T-helper 22 cell (primary cell): Measurements from ENCODE around the gene RBM10.

Experiments
- DNase-seq: peaks from one replicate; pipeline ENCODE4 v3.0.0-alpha.2; 2020; ENCODE audit warnings: low read depth

RBM10 gene

DNA sequence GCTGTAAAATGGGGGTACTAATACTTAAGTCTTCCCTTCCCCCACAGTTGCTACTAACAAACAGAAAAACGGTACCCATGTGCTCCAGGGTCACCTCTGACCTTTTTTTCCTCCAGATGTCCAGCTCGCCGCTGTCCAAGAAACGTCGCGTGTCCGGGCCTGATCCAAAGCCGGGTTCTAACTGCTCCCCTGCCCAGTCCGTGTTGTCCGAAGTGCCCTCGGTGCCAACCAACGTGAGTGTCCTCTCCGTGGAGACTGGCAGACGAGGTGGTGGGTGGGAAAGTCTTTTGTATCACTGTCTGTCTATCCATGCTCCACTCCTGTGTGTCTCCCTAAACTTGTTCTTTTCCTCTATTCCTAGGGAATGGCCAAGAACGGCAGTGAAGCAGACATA, 53.7 kb downstream of the RBM10 start:
- no peak for DNase-seq

DNA sequence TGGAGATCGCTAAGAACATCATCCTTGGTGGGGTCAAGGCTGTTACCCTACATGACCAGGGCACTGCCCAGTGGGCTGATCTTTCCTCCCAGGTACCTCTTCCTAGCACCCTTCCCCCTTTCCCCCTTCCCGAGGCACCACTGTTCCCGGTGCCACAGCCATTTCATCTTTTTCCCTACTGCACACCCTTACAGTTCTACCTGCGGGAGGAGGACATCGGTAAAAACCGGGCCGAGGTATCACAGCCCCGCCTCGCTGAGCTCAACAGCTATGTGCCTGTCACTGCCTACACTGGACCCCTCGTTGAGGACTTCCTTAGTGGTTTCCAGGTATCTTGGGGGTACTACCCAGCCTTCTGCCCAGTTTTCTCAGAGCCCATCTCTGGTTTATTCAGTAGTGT, 54.3 kb downstream of the RBM10 start:
- DNase-seq, result no peak

GRCh38 chrX:47200385-47201150, 55.5 kb downstream of the RBM10 start:
- no peak for DNase-seq

DNA sequence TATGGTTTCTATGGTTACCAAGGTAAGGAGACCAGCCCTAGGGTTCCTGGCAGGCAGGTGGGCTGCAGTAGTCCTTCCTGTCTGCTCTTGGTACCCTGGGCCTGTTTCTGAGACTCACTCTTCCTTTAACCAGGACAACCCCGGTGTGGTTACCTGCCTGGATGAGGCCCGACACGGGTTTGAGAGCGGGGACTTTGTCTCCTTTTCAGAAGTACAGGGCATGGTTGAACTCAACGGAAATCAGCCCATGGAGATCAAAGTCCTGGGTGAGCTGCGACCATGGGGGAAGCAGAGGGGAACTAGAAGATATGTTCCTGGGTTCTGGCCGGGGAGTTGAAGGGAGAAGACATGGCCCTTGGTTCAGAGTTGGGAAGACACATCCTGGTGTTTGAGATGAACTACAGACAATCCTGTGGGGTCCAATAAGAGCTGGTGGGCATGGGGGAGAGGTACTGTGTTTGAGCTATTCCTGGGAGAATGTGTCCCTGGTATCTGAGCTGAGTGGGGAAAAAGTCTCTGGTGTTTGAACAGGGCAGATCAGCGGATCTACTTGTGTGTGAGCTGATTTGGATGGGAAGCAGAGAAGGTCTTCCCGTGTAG, 56.4 kb downstream of the RBM10 start:
- DNase-seq, result no peak

DNA sequence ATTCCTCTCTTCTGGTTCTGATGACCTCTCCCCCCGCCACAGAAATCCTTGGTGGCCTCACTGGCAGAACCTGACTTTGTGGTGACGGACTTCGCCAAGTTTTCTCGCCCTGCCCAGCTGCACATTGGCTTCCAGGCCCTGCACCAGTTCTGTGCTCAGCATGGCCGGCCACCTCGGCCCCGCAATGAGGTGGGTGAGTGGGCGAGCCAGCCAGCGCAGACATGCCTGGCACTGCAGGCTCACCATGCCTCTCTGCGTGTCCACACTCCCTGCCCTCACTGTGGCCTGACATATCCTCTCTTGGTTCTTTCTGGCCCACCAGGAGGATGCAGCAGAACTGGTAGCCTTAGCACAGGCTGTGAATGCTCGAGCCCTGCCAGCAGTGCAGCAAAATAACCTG, 57.3 kb downstream of the RBM10 start:
- no peak for DNase-seq

- DNase-seq, result no peak
Measured at GRCh38 chrX:47202877-47203276, 57.9 kb downstream of the RBM10 start.

GRCh38 chrX:47204970-47205369, 59.9 kb downstream of the RBM10 start:
- DNase-seq, result no peak

- DNase-seq, result no peak
Measured at GRCh38 chrX:47206316-47206715, 61.3 kb downstream of the RBM10 start.

GRCh38 chrX:47208108-47208507, 63.1 kb downstream of the RBM10 start:
- DNase-seq, result no peak

DNA sequence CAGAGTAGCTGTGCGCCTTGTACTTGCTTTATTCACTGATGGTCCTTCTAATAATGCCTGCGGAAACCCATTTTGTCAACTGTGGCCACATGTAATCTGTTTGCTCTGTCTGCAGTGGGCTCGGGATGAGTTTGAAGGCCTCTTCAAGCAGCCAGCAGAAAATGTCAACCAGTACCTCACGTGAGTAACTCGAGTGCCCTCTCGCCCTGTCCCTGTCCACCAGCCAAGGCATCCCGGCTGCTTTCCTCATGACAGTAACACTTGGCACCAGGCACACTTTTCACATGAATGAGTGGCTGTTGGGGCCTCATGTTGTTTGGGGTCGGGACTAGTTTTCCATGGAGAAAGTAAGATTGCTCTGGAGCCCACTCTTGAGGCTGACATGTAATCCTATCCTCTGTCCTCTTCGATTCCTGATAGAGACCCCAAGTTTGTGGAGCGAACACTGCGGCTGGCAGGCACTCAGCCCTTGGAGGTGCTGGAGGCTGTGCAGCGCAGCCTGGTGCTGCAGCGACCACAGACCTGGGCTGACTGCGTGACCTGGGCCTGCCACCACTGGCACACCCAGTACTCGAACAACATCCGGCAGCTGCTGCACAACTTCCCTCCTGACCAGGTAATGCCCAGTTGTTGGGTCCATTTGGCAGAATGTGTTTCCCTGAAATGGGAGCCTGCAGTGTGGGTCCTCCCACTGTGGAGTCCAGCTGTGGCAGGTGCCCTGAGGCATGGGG, 64.7 kb downstream of the RBM10 start:
- DNase-seq, result no peak

DNA sequence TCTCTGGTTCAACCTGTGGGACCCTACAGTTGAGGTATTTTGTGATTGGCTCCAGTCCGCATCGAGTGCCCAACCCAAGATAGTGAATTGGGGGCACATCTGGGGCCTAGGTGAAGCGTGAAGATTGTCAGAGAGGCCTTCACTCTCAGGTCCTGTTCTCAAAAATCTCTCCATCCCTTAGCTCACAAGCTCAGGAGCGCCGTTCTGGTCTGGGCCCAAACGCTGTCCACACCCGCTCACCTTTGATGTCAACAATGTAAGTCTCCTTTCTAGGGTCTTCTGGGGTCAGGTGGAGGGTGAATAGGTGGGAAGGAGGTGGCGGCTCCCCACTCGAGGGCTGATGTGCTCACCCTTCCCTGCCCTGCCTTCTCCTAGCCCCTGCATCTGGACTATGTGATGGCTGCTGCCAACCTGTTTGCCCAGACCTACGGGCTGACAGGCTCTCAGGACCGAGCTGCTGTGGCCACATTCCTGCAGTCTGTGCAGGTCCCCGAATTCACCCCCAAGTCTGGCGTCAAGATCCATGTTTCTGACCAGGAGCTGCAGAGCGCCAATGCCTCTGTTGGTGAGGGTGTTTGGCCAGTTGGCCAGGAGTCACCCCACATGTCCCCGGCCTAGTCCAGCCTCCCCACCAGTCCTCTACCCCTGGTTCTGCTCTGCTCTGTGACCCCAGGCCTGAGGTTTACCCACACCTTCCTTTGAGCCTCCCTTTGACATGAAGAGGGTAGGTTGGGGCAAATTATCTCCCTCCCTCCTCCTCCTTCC, 65.8 kb downstream of the RBM10 start:
- no peak for DNase-seq

GRCh38 chrX:47212381-47213293, 67.6 kb downstream of the RBM10 start:
- no peak for DNase-seq

DNA sequence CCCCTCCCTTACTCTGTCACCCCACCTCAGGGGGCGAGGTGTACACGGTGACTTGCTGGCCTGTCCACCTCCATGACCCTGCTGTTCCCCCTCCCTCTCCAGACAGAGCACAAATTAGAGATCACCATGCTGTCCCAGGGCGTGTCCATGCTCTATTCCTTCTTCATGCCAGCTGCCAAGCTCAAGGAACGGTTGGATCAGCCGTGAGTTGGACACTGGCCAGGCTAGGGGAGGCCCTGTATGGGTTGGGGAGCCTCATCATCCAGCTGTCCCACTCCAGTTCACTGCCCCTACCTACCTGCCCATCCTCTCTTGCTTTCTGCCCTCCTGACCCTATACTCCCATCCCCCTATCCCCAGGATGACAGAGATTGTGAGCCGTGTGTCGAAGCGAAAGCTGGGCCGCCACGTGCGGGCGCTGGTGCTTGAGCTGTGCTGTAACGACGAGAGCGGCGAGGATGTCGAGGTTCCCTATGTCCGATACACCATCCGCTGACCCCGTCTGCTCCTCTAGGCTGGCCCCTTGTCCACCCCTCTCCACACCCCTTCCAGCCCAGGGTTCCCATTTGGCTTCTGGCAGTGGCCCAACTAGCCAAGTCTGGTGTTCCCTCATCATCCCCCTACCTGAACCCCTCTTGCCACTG, 69.5 kb downstream of the RBM10 start:
- no peak for DNase-seq

DNA sequence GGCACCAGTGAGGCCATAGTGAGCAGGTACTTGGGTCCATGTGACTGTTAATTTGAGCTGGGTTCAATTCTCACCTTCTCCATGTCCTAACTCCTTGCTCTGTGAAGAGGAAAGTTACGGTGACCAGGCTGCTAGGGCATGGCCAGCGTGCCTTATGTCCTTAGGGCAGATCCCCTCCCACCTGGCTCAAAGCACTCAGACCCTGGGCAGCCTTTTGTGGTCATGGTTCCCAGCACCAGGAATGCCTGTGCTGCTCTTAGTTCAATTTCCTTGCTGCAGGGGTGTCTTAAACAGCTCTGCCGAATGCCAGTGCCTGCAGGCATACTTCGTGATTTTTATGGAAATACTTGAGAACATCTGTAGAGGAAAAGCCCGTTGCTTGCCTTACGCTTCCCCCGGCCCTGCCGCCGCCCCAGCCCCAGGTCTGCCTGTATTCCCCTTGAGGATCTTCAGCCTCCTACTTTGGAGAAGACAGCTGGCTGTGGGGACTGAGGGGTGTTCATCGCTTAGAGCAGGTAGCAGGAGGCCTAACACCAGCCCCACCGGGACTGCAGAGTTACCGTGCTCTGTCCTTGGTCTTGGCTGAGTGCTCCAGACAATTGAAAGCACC, 70.4 kb downstream of the RBM10 start:
- DNase-seq, result no peak

DNA sequence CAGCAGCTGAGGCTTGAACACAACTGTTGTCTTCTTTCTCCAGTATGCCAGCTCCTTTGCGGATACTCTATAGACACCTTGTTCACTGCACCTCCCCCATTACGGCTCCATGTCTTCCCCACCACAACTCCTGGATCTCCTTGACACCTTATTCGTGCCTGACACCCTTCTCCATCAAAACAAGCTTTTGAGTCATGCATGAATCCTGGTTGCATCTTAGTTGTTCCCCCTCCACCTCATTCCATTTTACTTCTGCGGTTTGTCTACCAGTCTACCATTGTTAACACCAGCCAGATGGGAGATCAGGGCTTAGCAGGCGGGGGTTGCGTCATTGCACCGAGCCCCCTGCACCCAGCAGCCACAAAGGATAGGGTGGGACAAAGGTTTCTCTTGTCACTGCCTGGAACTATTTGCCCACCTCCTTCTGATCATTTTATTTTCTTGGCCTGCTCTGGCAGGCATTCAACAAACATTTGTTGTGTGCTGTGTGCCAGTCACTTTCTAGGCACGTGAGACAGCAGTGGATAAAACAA, 71.4 kb downstream of the RBM10 start:
- no peak for DNase-seq

GRCh38 chrX:47217121-47217851, 72.3 kb downstream of the RBM10 start:
- peak; percentile 10 for DNase-seq

- peak; percentile 99 for DNase-seq
Measured at GRCh38 chrX:47217852-47218279, 72.8 kb downstream of the RBM10 start.

GRCh38 chrX:47218280-47218919, 73.4 kb downstream of the RBM10 start, which contains the start of gene CDK16:
Gene CDK16, plus strand, starts transcription at chrX:47218681. Its CDS starts 4,877 bp downstream, at chrX:47223558.
- peak; percentile 70 for DNase-seq
